GM18861 (cell line): ENCODE data around the gene CERK.

Experiments used
- ATAC-seq: cut with Tn5 transposase; IDR thresholded peaks from one replicate; pipeline ENCODE4 v1.9.1; 2021; ENCODE audit not compliant: unreplicated experiment

CERK gene

GRCh38 chr22:46732513-46732912, 5.5 kb downstream of the CERK start:
- no peak for ATAC-seq

DNA sequence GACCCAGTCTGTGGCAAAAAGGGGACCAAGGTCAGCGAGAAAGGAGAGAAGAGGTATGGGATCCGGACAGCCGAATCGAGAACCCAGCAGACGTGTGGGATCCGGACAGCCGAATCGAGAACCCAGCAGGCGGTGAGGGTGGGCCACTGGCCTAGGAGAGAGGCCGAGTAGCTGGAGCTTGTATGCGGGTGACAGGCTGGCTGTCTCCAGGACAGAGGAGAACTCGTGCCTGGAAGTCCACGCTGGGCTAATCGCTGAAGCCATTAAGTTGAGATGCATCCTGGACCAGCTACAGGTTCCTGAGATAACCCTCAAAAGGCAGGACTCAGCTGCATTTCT, 6.0 kb downstream of the CERK start:
- no peak for ATAC-seq

GRCh38 chr22:46731246-46732040, 6.6 kb downstream of the CERK start:
- ATAC-seq: no peak

DNA sequence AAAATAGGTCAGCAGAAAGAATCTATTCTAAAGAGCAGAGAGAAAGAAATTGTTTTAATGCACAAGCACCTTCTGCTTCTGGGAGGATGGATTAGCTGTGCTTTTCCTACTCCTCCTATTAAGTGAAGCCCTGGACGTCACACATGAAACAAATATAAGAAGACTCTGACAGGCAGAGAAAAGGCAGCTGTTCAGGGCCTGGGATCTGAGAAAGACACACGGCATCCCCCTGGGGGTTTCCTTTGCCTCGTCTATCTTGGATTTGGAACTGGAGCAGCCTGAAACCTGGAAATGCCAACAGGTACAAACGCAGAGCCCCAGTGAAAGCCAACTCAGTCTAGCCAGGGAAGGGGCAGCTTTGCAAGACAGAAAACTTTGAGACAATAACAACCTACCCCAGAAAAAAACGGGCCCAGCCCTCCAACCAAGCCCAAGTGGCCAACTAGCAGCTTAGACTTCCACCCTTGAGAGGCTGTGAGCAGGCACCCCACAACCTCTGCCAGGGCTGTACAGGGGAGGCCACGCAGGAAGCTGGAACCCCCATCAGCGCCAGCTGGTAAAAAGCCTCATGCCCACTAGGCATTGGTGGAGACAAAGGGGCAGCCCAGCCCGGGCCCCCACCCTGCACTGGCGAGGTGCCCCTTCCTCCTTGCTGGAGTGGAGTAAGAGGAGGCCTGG, 7.3 kb downstream of the CERK start:
- ATAC-seq: no peak

- no peak for ATAC-seq
Observed at GRCh38 chr22:46728470-46728869, 9.6 kb downstream of the CERK start.

GRCh38 chr22:46727813-46728364, 10.2 kb downstream of the CERK start:
- ATAC-seq: no peak

DNA sequence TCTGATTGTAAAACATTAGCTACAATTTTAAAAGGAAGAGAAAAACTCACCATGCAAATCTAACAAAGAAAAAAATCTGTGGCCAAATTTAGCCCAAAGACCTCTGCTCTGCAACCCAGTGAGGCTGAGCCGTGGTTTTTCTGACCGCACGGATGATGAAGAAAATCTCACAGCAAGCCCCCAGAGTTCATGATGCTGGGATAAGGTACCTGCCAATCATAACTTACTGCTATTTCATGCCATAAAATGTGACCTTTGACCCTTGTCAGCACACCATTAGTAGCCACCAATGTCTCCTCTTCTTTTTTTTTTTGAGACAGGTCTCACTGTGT, 11.1 kb downstream of the CERK start:
- ATAC-seq: no peak

- no peak for ATAC-seq
Observed at GRCh38 chr22:46726066-46726985, 11.7 kb downstream of the CERK start.

DNA sequence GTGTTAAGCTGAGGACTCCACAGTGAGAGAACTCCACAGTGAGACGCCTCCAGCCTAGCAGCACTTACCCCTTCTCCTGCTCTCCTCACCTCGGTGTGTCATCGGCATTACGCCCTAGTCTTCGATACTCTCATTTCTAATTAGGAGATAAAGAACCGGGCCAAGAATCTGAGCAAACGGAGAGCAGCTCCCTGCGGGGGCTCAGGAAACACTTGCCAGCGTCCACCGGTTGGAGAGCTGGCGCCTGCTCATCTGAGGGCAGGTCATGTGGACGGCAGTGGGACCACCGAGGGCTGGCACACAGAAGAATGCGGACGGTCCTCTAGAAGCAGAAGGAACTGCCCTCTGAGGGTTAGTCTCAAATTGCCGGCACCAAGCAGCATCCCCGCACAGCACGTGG, 13.0 kb downstream of the CERK start:
- no peak for ATAC-seq

DNA sequence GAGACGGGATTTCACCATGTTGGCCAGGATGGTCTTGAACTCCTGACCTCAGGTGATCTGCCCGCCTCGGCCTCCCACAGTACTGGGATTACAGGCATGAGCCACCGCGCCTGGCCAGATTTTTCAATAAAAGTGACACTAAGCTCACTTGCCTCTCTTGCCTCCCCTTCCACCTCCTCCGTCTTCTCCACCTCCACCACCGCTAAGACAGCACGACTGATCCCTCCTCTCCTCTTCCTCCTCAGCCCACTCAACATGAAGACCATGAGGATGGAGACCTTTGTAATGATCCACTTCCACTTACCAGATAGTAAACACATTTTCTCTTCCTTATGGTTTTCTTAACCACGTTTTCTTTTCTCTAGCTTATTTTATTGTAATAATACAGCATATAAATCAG, 14.2 kb downstream of the CERK start:
- no peak for ATAC-seq

- ATAC-seq: no peak
Observed at GRCh38 chr22:46721501-46722085, 16.5 kb downstream of the CERK start.

- ATAC-seq: no peak
Observed at GRCh38 chr22:46719921-46720320, 18.1 kb downstream of the CERK start.

GRCh38 chr22:46714550-46714949, 23.5 kb downstream of the CERK start:
- no peak for ATAC-seq

DNA sequence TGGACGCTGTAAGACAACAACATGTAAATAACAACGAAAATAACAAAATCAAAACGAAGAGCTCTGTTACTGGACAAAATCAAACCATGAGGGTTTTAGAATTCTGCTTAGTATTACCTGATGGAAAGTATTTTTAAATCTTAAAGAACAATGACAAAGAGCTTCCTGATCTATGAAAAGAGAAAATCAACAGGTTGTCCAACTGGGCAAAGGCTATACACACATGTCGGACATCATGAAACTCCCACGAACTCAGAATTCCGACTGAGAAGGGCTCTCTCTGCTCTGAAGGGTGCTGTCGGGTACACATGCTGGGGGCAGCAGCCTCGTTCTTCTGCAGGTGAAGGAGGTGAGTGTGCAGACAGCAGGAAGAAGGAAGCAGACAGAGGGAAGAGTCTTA, 25.8 kb downstream of the CERK start:
- no peak for ATAC-seq

GRCh38 chr22:46710806-46711205, 27.2 kb downstream of the CERK start:
- no peak for ATAC-seq

DNA sequence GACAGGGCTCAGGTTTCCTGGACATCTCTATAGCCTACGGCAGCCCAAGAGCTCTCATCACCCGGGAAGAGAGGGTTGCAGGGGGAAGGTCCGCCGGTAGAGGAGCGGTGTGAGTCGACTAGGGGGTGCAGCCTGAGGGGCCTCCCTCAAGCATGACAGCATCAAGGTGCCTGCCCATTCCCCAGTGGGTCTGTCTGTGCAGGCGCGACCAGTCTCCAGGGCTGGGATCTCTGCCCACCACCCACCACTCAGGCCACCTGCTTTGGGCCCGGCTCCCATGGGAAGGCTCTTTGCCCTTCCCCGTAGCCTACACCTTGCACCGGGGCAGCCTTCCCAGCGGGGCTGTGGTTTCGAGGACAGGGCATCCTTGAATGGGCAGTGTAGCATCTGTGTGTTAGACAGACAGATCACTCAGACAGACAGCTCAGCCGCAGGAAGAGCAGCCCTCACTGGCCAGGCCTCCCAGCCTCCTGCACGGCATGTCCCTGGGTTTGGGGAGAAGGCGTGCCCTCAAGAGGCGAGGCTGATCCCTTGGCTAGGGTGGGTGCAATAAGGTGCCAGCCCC, 29.2 kb downstream of the CERK start:
- ATAC-seq: no peak

DNA sequence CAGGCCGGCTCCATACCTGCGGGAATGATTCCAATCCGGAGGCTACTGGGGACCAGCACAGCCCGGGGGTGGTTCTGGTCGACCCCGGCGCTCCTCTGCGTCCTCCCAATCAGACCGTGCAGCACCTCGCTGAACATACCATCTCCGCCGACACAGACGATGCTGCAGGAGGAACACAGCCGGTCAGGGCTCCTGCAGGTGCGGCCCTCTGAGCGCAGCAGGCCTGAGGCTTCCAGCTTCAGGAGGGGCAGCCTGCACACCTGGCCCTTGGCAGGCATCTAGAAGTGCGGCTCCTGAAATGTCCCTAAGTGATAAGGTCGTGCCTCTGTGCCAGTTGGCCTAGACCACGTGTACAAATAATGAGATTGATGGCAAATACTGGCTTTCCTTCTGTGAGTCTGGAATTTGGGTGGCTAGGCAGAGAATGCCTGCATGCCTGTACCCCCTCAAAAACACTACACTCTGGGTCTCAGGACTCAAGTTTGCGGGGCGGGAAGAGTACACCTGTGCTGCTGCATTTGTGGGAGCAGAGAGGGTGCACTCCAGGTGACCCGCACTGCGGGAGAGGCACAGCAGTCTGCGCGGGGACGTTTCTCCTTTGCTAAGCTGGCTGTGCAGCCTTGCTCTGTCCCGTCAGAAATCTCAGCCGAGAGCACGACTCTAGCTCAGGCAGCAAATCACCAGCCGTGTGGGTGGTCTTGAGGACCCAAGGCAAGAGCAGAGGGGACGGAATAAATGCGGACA, 30.1 kb downstream of the CERK start:
- no peak for ATAC-seq

- ATAC-seq: no peak
Observed at GRCh38 chr22:46707305-46707704, 30.7 kb downstream of the CERK start.

DNA sequence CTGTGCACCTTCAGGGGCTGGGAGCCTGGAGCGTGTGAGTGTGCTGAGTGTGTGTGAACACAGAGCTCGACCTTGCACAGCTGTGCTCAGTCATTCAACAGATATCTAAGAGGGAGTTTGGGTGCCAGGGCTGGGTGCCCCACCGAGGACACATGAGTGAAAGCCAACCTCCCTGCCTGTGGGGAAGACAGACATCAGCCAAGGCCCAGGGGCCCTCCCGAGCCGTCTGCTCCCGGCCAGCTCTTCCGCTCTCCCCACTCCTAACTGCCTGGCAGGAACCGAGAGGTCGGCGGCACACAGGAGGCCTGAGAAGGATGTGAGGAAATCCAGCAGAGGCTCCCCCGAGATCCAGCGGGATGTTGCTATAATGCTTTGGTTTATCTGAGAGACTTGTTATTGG, 32.0 kb downstream of the CERK start:
- ATAC-seq: no peak

DNA sequence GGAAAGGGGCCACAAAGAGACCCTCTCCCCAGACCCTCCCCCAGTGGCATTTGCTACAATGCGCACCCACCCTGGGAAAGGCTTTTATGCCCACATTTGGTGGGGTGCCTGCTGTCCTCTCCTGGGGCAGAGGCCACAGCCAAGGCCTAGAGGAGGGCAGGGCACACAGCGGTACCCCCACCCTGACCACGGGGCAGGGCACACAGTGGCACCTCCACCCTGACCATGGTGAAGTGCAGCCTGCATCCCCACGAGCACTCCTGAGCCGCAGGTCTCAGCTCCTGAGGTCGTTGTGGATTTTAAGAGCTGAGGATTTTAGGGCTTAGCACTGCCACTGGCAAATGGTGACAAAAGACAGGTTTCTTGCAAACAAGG, 34.1 kb downstream of the CERK start:
- ATAC-seq: no peak
